ENCODE data around the gene AP3S2. TPM values are rescaled to one million over a fixed set of nuclear protein-coding genes. Genes with fewer than 3 reads are reported as not detected.

The AP3S2 gene
- total and polyA plus RNA-seq, 10 donors, result 5.4 to 54.9 (median 33.8) TPM

DNA sequence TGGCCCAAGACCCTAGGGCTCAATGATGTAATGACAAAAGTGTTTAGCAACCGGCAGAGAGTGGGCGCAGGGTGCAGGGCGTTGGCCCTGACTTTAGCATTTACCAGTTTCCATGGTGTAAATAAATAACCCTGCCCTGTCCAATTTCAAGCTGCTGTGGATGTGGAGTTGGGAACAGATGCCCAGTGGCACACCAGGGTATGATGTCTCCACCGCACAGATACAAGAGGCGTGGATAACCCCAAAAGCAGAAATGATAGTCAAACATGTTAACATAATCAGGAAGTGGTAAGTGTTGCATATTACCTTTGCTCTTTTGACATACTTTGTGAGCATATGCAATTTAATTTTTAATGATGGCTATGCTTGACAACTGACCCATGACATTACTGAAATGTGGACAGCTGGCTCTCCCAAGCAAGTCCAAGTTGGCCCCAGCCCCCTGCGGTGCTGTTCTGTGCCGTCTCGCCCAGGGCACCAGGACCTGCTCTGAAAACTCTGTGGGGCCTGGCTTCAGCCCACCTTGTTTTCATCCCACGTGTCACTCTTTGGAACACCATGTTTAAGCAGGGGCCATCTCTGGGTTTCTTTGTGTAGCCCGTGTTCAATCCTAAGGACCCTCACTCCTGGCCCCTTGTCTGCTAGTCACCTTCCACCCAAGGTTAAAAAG, 68.4 kb downstream of the AP3S2 start:
- 50 to 70% (median 56%) methylated on average over 10 of the region's 10 CpGs for WGBS, 5 donors
- intact Hi-C loops (cut with DNase I; ENCODE audit: low total_unique reads), result no loop called here
- Histone ChIP-seq H3K4me1 (peaks cover 0 to 88% (median 23%) of the 10 kb centered on the region in 6 donors), H3K27me3 (replicated peaks in 1 of 7) (peaks cover 0 to 41% (median 4%) of the 10 kb centered on the region in 7 donors), H3K9me3 (no peaks in the 10 kb centered on the region), H3K36me3 (peaks cover 0 to 2% (median 0%) of the 10 kb centered on the region in 6 donors), H3K27ac (peak overlapping the region in 7 of 8 donors; percentile 65 to 91 (median 87)), H3K4me3 (peak overlapping the region in 1 of 8 donors; percentile 47)
- DNase-seq, result no peak
- TF ChIP-seq POLR2A (IDR thresholded peaks at IDR 0.05) (no peak), POLR2AphosphoS5 (IDR thresholded peaks at IDR 0.05) (peak in 1 of 3 donors; percentile 34)

DNA sequence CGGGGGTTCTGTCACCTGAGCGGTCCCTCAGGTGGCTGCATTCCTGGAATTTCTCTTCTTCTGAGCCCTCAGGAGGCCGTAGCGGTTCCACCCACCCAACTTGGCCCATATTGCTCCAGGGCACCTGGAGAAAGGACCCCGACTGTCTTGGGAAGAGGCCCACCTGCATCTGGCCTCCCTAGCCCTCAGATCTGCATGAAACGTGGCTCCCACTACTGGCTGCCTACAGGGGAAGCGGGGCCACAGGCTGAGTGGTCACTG, 69.3 kb downstream of the AP3S2 start:
- intact Hi-C loops (cut with DNase I; ENCODE audit: low total_unique reads), result no loop called here
- no peak for TF ChIP-seq POLR2AphosphoS5 (IDR thresholded peaks at IDR 0.05)
- TF ChIP-seq, protein P1, sequence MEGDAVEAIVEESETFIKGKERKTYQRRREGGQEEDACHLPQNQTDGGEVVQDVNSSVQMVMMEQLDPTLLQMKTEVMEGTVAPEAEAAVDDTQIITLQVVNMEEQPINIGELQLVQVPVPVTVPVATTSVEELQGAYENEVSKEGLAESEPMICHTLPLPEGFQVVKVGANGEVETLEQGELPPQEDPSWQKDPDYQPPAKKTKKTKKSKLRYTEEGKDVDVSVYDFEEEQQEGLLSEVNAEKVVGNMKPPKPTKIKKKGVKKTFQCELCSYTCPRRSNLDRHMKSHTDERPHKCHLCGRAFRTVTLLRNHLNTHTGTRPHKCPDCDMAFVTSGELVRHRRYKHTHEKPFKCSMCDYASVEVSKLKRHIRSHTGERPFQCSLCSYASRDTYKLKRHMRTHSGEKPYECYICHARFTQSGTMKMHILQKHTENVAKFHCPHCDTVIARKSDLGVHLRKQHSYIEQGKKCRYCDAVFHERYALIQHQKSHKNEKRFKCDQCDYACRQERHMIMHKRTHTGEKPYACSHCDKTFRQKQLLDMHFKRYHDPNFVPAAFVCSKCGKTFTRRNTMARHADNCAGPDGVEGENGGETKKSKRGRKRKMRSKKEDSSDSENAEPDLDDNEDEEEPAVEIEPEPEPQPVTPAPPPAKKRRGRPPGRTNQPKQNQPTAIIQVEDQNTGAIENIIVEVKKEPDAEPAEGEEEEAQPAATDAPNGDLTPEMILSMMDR (IDR thresholded peaks at IDR 0.05 in 8 of 11, conservative IDR thresholded peaks at IDR 0.05 in 3 of 11), result no peak
- no peak for TF ChIP-seq POLR2A (IDR thresholded peaks at IDR 0.05)
- 75 to 94% (median 87%) methylated on average over 6 to 7 of the region's 7 CpGs for WGBS, 5 donors
- peaks cover 0 to 50% (median 4%) of the 10 kb centered on the region in 7 donors for H3K27me3 ChIP-seq (replicated peaks in 1 of 7)
- no peaks in the 10 kb centered on the region for H3K9me3 ChIP-seq
- peak overlapping the region in 7 of 8 donors; percentile 65 to 91 (median 87) for H3K27ac ChIP-seq
- no peaks in the 10 kb centered on the region for H3K36me3 ChIP-seq
- peak overlapping the region in 1 of 8 donors; percentile 47 for H3K4me3 ChIP-seq
- peak; percentile 54 for DNase-seq
- peaks cover 0 to 91% (median 22%) of the 10 kb centered on the region in 6 donors for H3K4me1 ChIP-seq

DNA sequence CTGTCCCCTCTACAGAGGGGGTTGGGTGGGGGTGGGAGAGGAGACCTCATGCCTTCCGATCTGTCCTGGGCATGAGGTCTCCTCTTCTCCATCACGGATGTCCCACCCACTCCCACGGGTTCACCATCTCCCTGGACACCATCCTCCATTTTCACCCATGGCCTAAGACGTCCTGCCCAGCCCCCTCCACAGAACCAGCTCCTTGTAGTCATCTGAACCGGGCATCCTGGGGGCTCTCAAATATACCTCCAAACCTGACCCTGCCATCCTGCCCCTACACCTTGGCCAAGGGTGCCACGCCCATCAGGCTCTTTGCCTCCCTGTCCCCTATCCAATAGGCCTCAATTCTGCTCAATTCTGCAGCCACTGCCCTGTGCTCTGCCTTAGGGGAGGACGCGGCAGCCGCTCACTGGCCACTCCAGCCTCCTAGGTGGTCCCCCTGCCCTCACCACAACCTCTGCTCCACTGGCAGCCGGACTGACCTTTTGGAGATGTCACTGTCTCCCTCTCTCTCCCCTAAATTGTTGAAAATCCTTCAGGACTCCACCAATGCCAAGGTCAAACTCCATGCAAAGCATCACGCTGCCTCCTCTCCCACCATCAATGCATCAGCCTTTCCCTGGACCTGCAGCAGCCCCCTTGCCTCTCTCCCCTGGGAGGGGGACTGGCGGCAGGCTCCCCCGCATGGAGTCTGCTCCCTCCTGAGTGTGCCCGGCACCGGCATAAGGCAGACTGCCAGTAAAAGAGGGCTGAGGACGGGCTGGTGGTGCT, 69.8 kb downstream of the AP3S2 start:
- peak; percentile 71 for DNase-seq
- no peaks in the 10 kb centered on the region for H3K36me3 ChIP-seq
- 82 to 94% (median 90%) methylated on average over 16 of the region's 16 CpGs for WGBS, 5 donors
- no peaks in the 10 kb centered on the region for H3K9me3 ChIP-seq
- H3K4me1 ChIP-seq, result peaks cover 0 to 86% (median 20%) of the 10 kb centered on the region in 6 donors
- H3K27me3 ChIP-seq (replicated peaks in 1 of 7), result peaks cover 0 to 54% (median 4%) of the 10 kb centered on the region in 7 donors
- peak overlapping the region in 7 of 8 donors; percentile 25 to 91 (median 87) for H3K27ac ChIP-seq
- intact Hi-C loops (cut with DNase I; ENCODE audit: low total_unique reads), result no loop called here
- H3K4me3 ChIP-seq, result peak overlapping the region in 1 of 8 donors; percentile 47
- TF ChIP-seq POLR2AphosphoS5 (IDR thresholded peaks at IDR 0.05) (no peak), POLR2A (IDR thresholded peaks at IDR 0.05) (no peak)
- TF ChIP-seq, protein P1 (IDR thresholded peaks at IDR 0.05 in 8 of 11, conservative IDR thresholded peaks at IDR 0.05 in 3 of 11), result no peak

DNA sequence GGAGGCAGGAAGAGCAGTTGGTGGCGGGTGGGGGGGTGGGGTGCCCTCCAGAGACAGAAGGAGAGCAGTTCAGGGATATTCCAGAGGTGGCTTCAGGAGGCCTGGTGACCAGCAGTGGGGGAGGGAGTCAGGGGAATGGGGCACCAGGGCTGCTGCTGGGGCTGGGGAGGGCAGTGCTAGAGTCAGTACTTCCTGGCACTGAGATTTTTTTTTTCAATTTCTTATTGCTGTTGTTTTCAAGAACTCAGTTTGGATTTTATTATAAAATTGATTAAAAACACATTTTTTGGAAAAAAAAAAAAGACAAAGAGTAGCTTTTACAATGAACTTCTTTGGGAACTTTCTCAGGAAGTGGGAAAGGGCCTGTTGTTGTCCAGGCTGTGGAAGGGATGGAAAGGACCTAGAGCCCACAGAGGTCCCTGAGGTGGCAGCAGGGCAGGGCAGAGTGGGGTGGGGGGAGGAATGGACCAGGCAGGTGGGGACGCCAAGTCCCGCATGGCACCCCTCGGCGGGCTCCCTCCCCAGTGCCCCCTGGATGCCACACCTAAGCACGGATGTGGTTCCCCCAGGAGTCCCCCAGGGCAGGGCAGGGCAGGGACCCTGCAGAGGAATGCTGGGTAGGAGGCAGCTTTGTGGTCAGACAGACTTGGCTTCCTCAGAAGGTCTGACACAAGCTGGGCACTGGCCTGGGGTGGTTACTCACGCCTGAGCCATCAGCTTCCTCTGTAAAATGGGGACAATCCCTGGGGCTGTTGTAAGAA, 70.7 kb downstream of the AP3S2 start:
- H3K27ac ChIP-seq, result peak overlapping the region in 7 of 8 donors; percentile 25 to 91 (median 87)
- peaks cover 0 to 63% (median 4%) of the 10 kb centered on the region in 7 donors for H3K27me3 ChIP-seq (replicated peaks in 1 of 7)
- peak overlapping the region in 1 of 8 donors; percentile 47 for H3K4me3 ChIP-seq
- intact Hi-C loops (cut with DNase I; ENCODE audit: low total_unique reads), result no loop called here
- TF ChIP-seq, protein P1 (IDR thresholded peaks at IDR 0.05 in 8 of 11, conservative IDR thresholded peaks at IDR 0.05 in 3 of 11), result no peak
- TF ChIP-seq POLR2A (IDR thresholded peaks at IDR 0.05) (no peak), POLR2AphosphoS5 (IDR thresholded peaks at IDR 0.05) (peak in 2 of 3 donors; percentile 43 to 45)
- WGBS, 5 donors, result 51 to 66% (median 56%) methylated on average over 4 to 7 of the region's 7 CpGs
- peak; percentile 83 for DNase-seq
- H3K36me3 ChIP-seq, result no peaks in the 10 kb centered on the region
- no peaks in the 10 kb centered on the region for H3K9me3 ChIP-seq
- H3K4me1 ChIP-seq, result peaks cover 0 to 77% (median 15%) of the 10 kb centered on the region in 6 donors

Measured in spleen (tissue), 11 donors.